Measurements from ENCODE around the gene LRBA. TPM values are rescaled to one million over a fixed set of nuclear protein-coding genes. Genes with fewer than 3 reads are reported as not detected.

LRBA gene
- total RNA-seq, 1 experiment from 2014 or later = 77.4 TPM

DNA sequence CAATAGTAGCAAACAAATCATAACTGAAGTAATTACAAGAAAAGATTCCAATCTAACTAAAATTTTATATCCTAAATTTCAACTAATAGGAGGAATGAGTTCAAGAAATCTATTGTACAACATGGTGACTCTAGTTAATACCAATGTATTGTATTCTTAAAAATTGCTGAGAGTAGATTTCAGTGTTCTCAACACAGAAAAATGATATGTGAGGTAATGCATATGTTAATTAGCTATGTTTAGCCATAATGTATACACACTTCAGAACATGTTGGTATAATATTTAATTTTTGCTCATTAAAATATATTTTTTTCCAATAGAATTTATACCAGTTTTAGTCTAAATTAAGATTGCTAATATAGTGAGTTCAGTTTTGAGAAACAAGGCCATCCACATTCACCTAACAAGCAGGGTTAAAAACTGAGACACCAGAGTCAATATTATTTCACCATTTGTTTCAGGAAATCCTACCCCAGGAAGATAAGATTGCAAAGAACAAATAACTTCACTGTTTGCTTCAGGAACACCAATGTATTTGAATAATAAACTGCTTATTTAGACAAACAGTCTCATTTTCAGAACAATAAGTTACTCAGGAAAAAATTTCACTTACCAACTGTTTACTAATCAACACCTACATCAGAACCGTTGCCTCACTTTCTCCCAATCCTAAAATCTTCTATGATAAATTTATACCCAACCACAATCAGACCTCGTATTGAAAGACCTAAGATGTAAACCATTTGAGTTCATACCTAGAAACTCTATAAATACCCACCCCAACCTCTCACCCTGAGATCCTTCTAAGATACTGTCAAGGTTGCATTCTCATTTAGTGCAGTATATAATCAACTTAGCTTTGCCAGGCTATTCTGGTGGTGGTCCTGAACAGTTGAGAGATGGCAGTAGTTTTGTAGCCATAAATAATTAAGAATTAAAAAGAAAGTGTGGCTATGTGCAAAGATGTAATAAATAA is 300.3 kb downstream of the LRBA start:
- intact Hi-C loops (cut with micrococcal nuclease; ENCODE audit: unreplicated experiment) = no loop called here
- Histone ChIP-seq H3F3A (ENCODE audit: insufficient read depth, low read depth) (0 out of 2 replicates have a peak, but pooled peaks cover 4% of the 10 kb centered on the region), H4K20me1 (ENCODE audit: insufficient read depth) (no peaks in the 10 kb centered on the region), H3K27ac (no peak overlapping the region), H2AFZ (no peak overlapping the region), H3K4me3 (no peak overlapping the region), H3K4me1 (replicated peaks; ENCODE audit: insufficient read depth) (no peaks in the 10 kb centered on the region), H3K9me2 (ENCODE audit: insufficient read depth) (no peaks in the 10 kb centered on the region), H3K79me2 (ENCODE audit: low read depth) (no peaks in the 10 kb centered on the region), H3K9me3 (ENCODE audit: insufficient read depth, low read depth) (no peaks in the 10 kb centered on the region), H3K36me3 (ENCODE audit: low read depth) (no peaks in the 10 kb centered on the region), H3K4me2 (no peak overlapping the region), H3K27me3 (ENCODE audit: insufficient read depth, low read depth) (no peaks in the 10 kb centered on the region)
- no TSS peak for BruUV-seq (replicated peaks)
- no peak for DNase-seq
- POLR2A ChIA-PET (ENCODE audit: unreplicated experiment) = no interaction called here
- CTCF ChIA-PET = no interaction called here
- TF ChIP-seq, protein P1, sequence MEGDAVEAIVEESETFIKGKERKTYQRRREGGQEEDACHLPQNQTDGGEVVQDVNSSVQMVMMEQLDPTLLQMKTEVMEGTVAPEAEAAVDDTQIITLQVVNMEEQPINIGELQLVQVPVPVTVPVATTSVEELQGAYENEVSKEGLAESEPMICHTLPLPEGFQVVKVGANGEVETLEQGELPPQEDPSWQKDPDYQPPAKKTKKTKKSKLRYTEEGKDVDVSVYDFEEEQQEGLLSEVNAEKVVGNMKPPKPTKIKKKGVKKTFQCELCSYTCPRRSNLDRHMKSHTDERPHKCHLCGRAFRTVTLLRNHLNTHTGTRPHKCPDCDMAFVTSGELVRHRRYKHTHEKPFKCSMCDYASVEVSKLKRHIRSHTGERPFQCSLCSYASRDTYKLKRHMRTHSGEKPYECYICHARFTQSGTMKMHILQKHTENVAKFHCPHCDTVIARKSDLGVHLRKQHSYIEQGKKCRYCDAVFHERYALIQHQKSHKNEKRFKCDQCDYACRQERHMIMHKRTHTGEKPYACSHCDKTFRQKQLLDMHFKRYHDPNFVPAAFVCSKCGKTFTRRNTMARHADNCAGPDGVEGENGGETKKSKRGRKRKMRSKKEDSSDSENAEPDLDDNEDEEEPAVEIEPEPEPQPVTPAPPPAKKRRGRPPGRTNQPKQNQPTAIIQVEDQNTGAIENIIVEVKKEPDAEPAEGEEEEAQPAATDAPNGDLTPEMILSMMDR (conservative IDR thresholded peaks at IDR 0.05) = no peak
- TF ChIP-seq EZH2 (IDR thresholded peaks at IDR 0.05; ENCODE audit: low read depth) = no peak

DNA sequence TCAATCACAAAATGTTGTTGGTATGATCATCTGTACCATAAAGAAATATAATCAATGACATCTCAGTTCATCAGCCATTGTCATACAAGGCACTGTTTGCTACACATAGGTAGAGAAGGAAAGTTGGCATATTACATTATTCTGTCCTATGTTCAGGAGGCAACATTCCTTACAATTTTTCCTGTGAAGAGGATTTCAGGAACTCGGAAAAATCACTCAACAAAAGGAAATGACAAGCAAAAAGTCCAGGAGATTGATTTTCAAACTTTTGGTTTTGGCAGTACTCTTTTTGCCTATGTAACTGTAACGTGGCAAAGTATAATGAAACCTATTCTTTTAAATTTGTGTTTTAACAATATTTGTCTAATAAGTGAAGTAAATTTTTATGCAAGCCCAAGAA is 301.8 kb downstream of the LRBA start:
- CTCF ChIA-PET = no interaction called here
- no peaks in the 10 kb centered on the region for H3K27me3 ChIP-seq (ENCODE audit: insufficient read depth, low read depth)

DNA sequence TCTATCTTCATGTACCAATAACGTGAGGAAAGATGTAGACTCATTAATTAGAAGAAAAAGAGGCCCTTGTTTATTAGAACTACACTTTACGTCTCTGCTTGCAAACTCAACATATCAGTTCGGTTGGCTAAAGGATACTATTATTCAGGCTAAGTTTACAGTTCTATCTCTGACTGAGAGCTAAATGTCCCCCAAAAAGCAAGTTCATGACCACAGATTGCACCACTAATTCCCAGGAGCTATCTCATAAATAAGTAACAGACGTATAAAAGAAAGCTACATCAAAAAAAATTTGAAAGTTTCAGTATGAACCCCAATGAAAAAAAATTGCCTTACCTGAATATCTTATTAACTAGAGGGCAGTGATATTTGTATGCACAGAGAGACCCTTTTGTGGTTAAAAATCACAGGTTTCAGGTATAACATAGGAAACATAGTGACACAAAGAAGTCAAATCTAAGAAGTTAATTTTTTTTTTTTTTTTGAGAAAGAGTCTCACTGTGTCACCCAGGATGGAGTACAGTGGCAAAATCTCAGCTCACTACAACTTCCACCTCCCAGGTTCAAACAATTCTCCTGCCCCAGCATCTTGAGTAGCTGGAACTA is 304.2 kb downstream of the LRBA start:
- H2AFZ ChIP-seq = no peak overlapping the region
- no peak overlapping the region for H3K4me3 ChIP-seq
- H3K27ac ChIP-seq = no peak overlapping the region
- no peaks in the 10 kb centered on the region for H3K9me3 ChIP-seq (ENCODE audit: insufficient read depth, low read depth)
- ChIA-PET CTCF (no interaction called here), POLR2A (ENCODE audit: unreplicated experiment) (no interaction called here)
- BruUV-seq (replicated peaks) = no TSS peak
- no peaks in the 10 kb centered on the region for H3K4me1 ChIP-seq (replicated peaks; ENCODE audit: insufficient read depth)
- no peaks in the 10 kb centered on the region for H3K36me3 ChIP-seq (ENCODE audit: low read depth)
- TF ChIP-seq, protein P1 (conservative IDR thresholded peaks at IDR 0.05) = no peak
- no peak for TF ChIP-seq EZH2 (IDR thresholded peaks at IDR 0.05; ENCODE audit: low read depth)
- no peaks in the 10 kb centered on the region for H4K20me1 ChIP-seq (ENCODE audit: insufficient read depth)
- no peaks in the 10 kb centered on the region for H3K9me2 ChIP-seq (ENCODE audit: insufficient read depth)
- H3K4me2 ChIP-seq = no peak overlapping the region
- H3K27me3 ChIP-seq (ENCODE audit: insufficient read depth, low read depth) = no peaks in the 10 kb centered on the region
- H3K79me2 ChIP-seq (ENCODE audit: low read depth) = no peaks in the 10 kb centered on the region
- 0 out of 2 replicates have a peak, but pooled peaks cover 4% of the 10 kb centered on the region for H3F3A ChIP-seq (ENCODE audit: insufficient read depth, low read depth)
- intact Hi-C loops (cut with micrococcal nuclease; ENCODE audit: unreplicated experiment) = no loop called here
- DNase-seq = no peak

More for the DNA sequence above, 301.8 kb downstream of the LRBA start:
- no peaks in the 10 kb centered on the region for H3K79me2 ChIP-seq (ENCODE audit: low read depth)
- H4K20me1 ChIP-seq (ENCODE audit: insufficient read depth) = no peaks in the 10 kb centered on the region
- H3K27ac ChIP-seq = no peak overlapping the region
- 0 out of 2 replicates have a peak, but pooled peaks cover 4% of the 10 kb centered on the region for H3F3A ChIP-seq (ENCODE audit: insufficient read depth, low read depth)
- TF ChIP-seq EZH2 (IDR thresholded peaks at IDR 0.05; ENCODE audit: low read depth) = no peak
- TF ChIP-seq, protein P1 (conservative IDR thresholded peaks at IDR 0.05) = no peak
- H3K9me2 ChIP-seq (ENCODE audit: insufficient read depth) = no peaks in the 10 kb centered on the region
- no TSS peak for BruUV-seq (replicated peaks)
- no peak for DNase-seq
- no peak overlapping the region for H2AFZ ChIP-seq
- no peak overlapping the region for H3K4me2 ChIP-seq
- H3K36me3 ChIP-seq (ENCODE audit: low read depth) = no peaks in the 10 kb centered on the region
- POLR2A ChIA-PET (ENCODE audit: unreplicated experiment) = no interaction called here
- no peak overlapping the region for H3K4me3 ChIP-seq
- H3K4me1 ChIP-seq (replicated peaks; ENCODE audit: insufficient read depth) = no peaks in the 10 kb centered on the region
- intact Hi-C loops (cut with micrococcal nuclease; ENCODE audit: unreplicated experiment) = no loop called here
- no peaks in the 10 kb centered on the region for H3K9me3 ChIP-seq (ENCODE audit: insufficient read depth, low read depth)

All from PC-9 (cell line).